Endothelial cell (in vitro differentiated cells): ENCODE results near the gene KLHL35. TPM values are rescaled to one million over a fixed set of nuclear protein-coding genes. Genes with fewer than 3 reads are reported as not detected.

ENCODE experiments used
- DNase-seq: peaks from one replicate; pipeline ENCODE4 v3.0.0; 2021; ENCODE audit warnings: low spot score
- H3K27ac Mint-ChIP-seq: one replicate; pipeline ENCODE4 v1.8.0; 2021; ENCODE audit warnings: mixed read lengths, inconsistent platforms; ENCODE audit not compliant: unreplicated experiment
- H3K27me3 Mint-ChIP-seq: one replicate; pipeline ENCODE4 v1.8.0; 2021; ENCODE audit warnings: mild to moderate bottlenecking, moderate library complexity, mixed read lengths, inconsistent platforms; ENCODE audit not compliant: unreplicated experiment
- H3K36me3 Mint-ChIP-seq: one replicate; pipeline ENCODE4 v1.8.0; 2021; ENCODE audit warnings: mild to moderate bottlenecking, low read depth, mixed read lengths, inconsistent platforms; ENCODE audit not compliant: unreplicated experiment
- H3K4me1 Mint-ChIP-seq: one replicate; pipeline ENCODE4 v1.8.0; 2021; ENCODE audit warnings: mild to moderate bottlenecking, mixed read lengths, inconsistent platforms; ENCODE audit not compliant: unreplicated experiment
- H3K4me3 Mint-ChIP-seq: one replicate; pipeline ENCODE4 v1.8.0; 2021; ENCODE audit warnings: mild to moderate bottlenecking, mixed read lengths, inconsistent platforms; ENCODE audit not compliant: unreplicated experiment
- H3K9me3 Mint-ChIP-seq: one replicate; pipeline ENCODE4 v1.8.0; 2021; ENCODE audit warnings: mixed read lengths, inconsistent platforms; ENCODE audit not compliant: unreplicated experiment
- CTCF ChIP-seq: fragments of 200-600 bp; sonication (generic); IDR thresholded peaks from one replicate; pipeline ENCODE4 v1.5.0; 2021; ENCODE audit warnings: antibody characterized with exemption; ENCODE audit not compliant: unreplicated experiment
- total RNA-seq: library from RNA; stranded (reverse); fragmentation: NEBNext Ultra II Directional; extraction: Animal tissue kit (Norgen Biotek cat#: 25700); gene quantifications from one replicate; pipeline ENCODE4 v1.2.1, GENCODE V29; 2021; ENCODE audit not compliant: unreplicated experiment

Gene KLHL35
- total RNA-seq, 1 donor from 2014 or later, result 2.8 TPM

GRCh38 chr11:75424396-75424795 is 8.6 kb downstream of the KLHL35 start:
- Mint-ChIP-seq H3K36me3 (peaks cover 22% of the 10 kb centered on the region), H3K9me3 (no peaks in the 10 kb centered on the region), H3K4me3 (peak overlapping the region; percentile 65), H3K27me3 (peaks cover 12% of the 10 kb centered on the region), H3K4me1 (peaks cover 11% of the 10 kb centered on the region), H3K27ac (no peak overlapping the region)
- no peak for DNase-seq
- TF ChIP-seq CTCF, result no peak

GRCh38 chr11:75423721-75424120 is 9.3 kb downstream of the KLHL35 start:
- H3K36me3 Mint-ChIP-seq, result peaks cover 15% of the 10 kb centered on the region
- H3K27me3 Mint-ChIP-seq, result peaks cover 5% of the 10 kb centered on the region
- TF ChIP-seq CTCF, result no peak
- no peak for DNase-seq
- H3K4me1 Mint-ChIP-seq, result peaks cover 5% of the 10 kb centered on the region
- no peak overlapping the region for H3K4me3 Mint-ChIP-seq
- H3K9me3 Mint-ChIP-seq, result no peaks in the 10 kb centered on the region
- H3K27ac Mint-ChIP-seq, result no peak overlapping the region

GRCh38 chr11:75422248-75423231 is 10.5 kb downstream of the KLHL35 start:
- Mint-ChIP-seq H3K27ac (peak overlapping the region; percentile 48), H3K36me3 (peaks cover 13% of the 10 kb centered on the region), H3K9me3 (no peaks in the 10 kb centered on the region), H3K4me1 (peaks cover 3% of the 10 kb centered on the region), H3K4me3 (no peak overlapping the region), H3K27me3 (peaks cover 4% of the 10 kb centered on the region)
- TF ChIP-seq CTCF, result no peak
- no peak for DNase-seq

- Mint-ChIP-seq H3K27ac (peak overlapping the region; percentile 48), H3K4me3 (peak overlapping the region; percentile 67), H3K27me3 (peaks cover 4% of the 10 kb centered on the region), H3K9me3 (no peaks in the 10 kb centered on the region), H3K4me1 (peaks cover 3% of the 10 kb centered on the region), H3K36me3 (peaks cover 13% of the 10 kb centered on the region)
- no peak for DNase-seq
- no peak for TF ChIP-seq CTCF
These were observed 11.1 kb downstream of the KLHL35 start for GRCh38 chr11:75421902-75422247.

- no peak for TF ChIP-seq CTCF
- H3K27me3 Mint-ChIP-seq, result peaks cover 4% of the 10 kb centered on the region
- H3K4me3 Mint-ChIP-seq, result no peak overlapping the region
- peaks cover 13% of the 10 kb centered on the region for H3K36me3 Mint-ChIP-seq
- no peaks in the 10 kb centered on the region for H3K9me3 Mint-ChIP-seq
- no peak overlapping the region for H3K27ac Mint-ChIP-seq
- DNase-seq, result no peak
- H3K4me1 Mint-ChIP-seq, result peaks cover 3% of the 10 kb centered on the region
These were observed 11.9 kb downstream of the KLHL35 start for GRCh38 chr11:75421035-75421602.
